HepG2 (cell line): ENCODE data around the gene RNF208. TPM values are rescaled to one million over a fixed set of nuclear protein-coding genes. Genes with fewer than 3 reads are reported as not detected.

Source experiments
- HDAC6 ChIP-seq: fragments of 200-600 bp; sonication (generic); IDR thresholded peaks from 2 replicates; pipeline ENCODE4 v1.7.0; 2017; ENCODE audit warnings: mild to moderate bottlenecking, antibody characterized with exemption, low read length, low read depth
- MAFK ChIP-seq, 2 experiments: IDR thresholded peaks in 1 of 2; conservative IDR thresholded peaks in 1 of 2; 2 replicates each; pipeline ENCODE4 v1.6.1; 2011; ENCODE audit warnings: improper control_type of control experiment in 2 of 2, low read length in 2 of 2
- NR2F2 ChIP-seq: IDR thresholded peaks from 2 replicates; pipeline ENCODE4 v1.6.1; 2012; ENCODE audit warnings: low read depth, inconsistent platforms, borderline replicate concordance
- RXRA ChIP-seq: sonication (generic); formaldehyde crosslinking; IDR thresholded peaks from 2 replicates; pipeline ENCODE4 v1.5.1; 2020; ENCODE audit warnings: missing genetic modification reagents
- SRF ChIP-seq: IDR thresholded peaks from 2 replicates; pipeline ENCODE4 v1.6.1; 2011; ENCODE audit warnings: mild to moderate bottlenecking, low read depth, low read length, moderate library complexity
- TOE1 ChIP-seq: sonication (generic); formaldehyde crosslinking; IDR thresholded peaks from 2 replicates; pipeline ENCODE4 v1.4.0; 2020; ENCODE audit warnings: mild to moderate bottlenecking, missing genetic modification reagents
- ZNF615 ChIP-seq: sonication (generic); formaldehyde crosslinking; IDR thresholded peaks from 2 replicates; pipeline ENCODE4 v1.5.0; 2020; ENCODE audit warnings: mild to moderate bottlenecking, missing genetic modification reagents, borderline replicate concordance
- ZNF7 ChIP-seq: IDR thresholded peaks from 2 replicates; pipeline ENCODE4 v1.6.1; 2016; ENCODE audit warnings: missing biosample characterization, missing genetic modification reagents
- polyA plus RNA-seq, 8 experiments: library from polyadenylated mRNA; depleted of rRNA in 3 of 8; stranded (reverse) in 7 of 8; unstranded in 1 of 8; fragments of >200 nt; fragmentation: Illumina TruSeq in 4 of 8; extraction: Trizol in 4 of 8; gene quantifications; 2 replicates each; pipeline versions ENCODE4 v1.2.1 to v1.2.3, GENCODE V29; 2011 to 2016; ENCODE audit warnings: low read depth in 4 of 8, missing spikeins in 1 of 8, mixed read lengths in 1 of 8; ENCODE audit not compliant: insufficient read depth in 1 of 8
- total RNA-seq, 5 experiments: library from RNA; depleted of rRNA; stranded (reverse); fragments of >200 nt; fragmentation: Illumina TruSeq; extraction: Trizol; gene quantifications; 2 replicates each; pipeline ENCODE4 v1.2.3, GENCODE V29; 2016; ENCODE audit warnings: low read depth in 1 of 5
- TF ChIP-seq, protein P1 (sequence below): sonication (generic); formaldehyde crosslinking; IDR thresholded peaks from 2 replicates; pipeline ENCODE4 v1.5.1; 2020; ENCODE audit warnings: missing genetic modification reagents, mild to moderate bottlenecking, borderline replicate concordance
- TF ChIP-seq, protein P2 (sequence below): sonication (generic); formaldehyde crosslinking; IDR thresholded peaks from 2 replicates; pipeline ENCODE4; 2020; ENCODE audit warnings: missing genetic modification reagents, mild to moderate bottlenecking, borderline replicate concordance
- TF ChIP-seq, protein P3 (sequence below): sonication (generic); formaldehyde crosslinking; IDR thresholded peaks from 2 replicates; pipeline ENCODE4 v1.4.0; 2020; ENCODE audit warnings: missing genetic modification reagents
- TF ChIP-seq, protein P4 (sequence below): sonication (generic); formaldehyde crosslinking; IDR thresholded peaks from 2 replicates; pipeline ENCODE4 v1.4.0; 2020; ENCODE audit warnings: missing genetic modification reagents

The RNF208 gene
- total and polyA plus RNA-seq, 2 of the 13 experiments (the other 11 are each of a cell fraction or from before 2014, with no cell fraction given) = 1.6 to 2.1 TPM

DNA sequence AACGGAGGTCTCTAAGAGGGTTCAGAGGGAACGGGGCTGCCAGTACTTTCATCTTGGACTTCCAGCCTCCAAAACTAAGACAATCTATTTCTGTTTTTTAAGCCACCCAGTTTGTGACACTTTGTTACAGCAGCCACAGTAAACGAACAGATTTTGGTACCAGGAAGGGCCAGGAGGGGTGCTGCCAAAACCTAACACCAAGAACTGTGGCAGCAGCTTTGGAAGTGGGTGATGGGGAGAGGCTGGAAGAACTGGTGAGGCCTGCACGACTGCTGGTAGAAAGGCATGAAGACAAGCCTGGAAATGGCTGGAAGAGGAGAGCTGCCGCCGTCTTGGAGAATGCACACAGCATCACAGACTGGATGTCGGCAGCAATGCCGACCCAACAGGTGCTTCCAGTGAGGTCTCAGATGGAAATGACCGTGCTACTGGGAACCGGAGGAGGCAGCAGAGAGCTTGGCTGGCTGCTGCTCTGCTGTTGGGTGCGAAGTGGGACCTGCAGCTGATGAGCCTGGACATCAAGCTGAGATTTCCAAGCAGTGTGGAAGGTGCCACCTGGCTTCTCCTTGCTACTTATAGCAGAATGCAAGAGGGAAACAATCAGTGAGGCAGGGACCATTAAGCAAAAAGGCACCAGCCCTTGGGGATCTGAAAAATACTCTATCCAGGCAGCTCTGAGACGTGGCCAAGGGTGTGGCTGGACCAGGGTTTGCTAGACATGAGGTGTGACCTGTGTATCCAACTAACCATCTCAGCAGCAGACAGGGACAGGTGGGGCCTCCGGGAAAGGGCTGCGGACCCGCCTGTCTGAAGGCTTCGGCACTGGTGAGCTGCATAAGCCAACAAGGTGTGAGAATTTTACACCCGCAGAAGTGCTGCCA, 45.5 kb downstream of the RNF208 start (continued):
- TF ChIP-seq TOE1 (no peak), SRF (no peak), ZNF7 (CRISPR knock-in tag) (no peak), ZNF615 (no peak), NR2F2 (no peak), MAFK (conservative IDR thresholded peaks at IDR 0.05 in 1 of 2, IDR thresholded peaks at IDR 0.05 in 1 of 2; ENCODE audit: low read length in 2 of 2) (no peak), HDAC6 (no peak), RXRA (CRISPR knock-in tag) (no peak)
- TF ChIP-seq, protein P1, sequence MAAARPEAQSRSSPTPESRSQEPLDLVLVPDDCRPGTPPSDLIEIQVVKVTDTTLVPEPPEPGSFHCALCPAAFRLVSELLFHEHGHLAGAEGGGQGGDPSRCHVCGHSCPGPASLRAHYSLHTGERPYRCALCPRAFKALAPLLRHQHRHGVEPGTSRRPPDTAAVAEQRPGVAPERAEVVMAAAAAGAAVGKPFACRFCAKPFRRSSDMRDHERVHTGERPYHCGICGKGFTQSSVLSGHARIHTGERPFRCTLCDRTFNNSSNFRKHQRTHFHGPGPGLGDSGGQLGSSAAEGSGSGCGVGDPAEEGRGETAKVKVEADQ (CRISPR knock-in tag) = no peak
- TF ChIP-seq, protein P2, sequence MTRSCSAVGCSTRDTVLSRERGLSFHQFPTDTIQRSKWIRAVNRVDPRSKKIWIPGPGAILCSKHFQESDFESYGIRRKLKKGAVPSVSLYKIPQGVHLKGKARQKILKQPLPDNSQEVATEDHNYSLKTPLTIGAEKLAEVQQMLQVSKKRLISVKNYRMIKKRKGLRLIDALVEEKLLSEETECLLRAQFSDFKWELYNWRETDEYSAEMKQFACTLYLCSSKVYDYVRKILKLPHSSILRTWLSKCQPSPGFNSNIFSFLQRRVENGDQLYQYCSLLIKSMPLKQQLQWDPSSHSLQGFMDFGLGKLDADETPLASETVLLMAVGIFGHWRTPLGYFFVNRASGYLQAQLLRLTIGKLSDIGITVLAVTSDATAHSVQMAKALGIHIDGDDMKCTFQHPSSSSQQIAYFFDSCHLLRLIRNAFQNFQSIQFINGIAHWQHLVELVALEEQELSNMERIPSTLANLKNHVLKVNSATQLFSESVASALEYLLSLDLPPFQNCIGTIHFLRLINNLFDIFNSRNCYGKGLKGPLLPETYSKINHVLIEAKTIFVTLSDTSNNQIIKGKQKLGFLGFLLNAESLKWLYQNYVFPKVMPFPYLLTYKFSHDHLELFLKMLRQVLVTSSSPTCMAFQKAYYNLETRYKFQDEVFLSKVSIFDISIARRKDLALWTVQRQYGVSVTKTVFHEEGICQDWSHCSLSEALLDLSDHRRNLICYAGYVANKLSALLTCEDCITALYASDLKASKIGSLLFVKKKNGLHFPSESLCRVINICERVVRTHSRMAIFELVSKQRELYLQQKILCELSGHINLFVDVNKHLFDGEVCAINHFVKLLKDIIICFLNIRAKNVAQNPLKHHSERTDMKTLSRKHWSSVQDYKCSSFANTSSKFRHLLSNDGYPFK (CRISPR knock-in tag) = no peak
- TF ChIP-seq, protein P3, sequence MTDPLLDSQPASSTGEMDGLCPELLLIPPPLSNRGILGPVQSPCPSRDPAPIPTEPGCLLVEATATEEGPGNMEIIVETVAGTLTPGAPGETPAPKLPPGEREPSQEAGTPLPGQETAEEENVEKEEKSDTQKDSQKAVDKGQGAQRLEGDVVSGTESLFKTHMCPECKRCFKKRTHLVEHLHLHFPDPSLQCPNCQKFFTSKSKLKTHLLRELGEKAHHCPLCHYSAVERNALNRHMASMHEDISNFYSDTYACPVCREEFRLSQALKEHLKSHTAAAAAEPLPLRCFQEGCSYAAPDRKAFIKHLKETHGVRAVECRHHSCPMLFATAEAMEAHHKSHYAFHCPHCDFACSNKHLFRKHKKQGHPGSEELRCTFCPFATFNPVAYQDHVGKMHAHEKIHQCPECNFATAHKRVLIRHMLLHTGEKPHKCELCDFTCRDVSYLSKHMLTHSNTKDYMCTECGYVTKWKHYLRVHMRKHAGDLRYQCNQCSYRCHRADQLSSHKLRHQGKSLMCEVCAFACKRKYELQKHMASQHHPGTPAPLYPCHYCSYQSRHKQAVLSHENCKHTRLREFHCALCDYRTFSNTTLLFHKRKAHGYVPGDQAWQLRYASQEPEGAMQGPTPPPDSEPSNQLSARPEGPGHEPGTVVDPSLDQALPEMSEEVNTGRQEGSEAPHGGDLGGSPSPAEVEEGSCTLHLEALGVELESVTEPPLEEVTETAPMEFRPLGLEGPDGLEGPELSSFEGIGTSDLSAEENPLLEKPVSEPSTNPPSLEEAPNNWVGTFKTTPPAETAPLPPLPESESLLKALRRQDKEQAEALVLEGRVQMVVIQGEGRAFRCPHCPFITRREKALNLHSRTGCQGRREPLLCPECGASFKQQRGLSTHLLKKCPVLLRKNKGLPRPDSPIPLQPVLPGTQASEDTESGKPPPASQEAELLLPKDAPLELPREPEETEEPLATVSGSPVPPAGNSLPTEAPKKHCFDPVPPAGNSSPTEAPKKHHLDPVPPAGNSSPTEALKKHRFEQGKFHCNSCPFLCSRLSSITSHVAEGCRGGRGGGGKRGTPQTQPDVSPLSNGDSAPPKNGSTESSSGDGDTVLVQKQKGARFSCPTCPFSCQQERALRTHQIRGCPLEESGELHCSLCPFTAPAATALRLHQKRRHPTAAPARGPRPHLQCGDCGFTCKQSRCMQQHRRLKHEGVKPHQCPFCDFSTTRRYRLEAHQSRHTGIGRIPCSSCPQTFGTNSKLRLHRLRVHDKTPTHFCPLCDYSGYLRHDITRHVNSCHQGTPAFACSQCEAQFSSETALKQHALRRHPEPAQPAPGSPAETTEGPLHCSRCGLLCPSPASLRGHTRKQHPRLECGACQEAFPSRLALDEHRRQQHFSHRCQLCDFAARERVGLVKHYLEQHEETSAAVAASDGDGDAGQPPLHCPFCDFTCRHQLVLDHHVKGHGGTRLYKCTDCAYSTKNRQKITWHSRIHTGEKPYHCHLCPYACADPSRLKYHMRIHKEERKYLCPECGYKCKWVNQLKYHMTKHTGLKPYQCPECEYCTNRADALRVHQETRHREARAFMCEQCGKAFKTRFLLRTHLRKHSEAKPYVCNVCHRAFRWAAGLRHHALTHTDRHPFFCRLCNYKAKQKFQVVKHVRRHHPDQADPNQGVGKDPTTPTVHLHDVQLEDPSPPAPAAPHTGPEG (CRISPR knock-in tag) = no peak
- TF ChIP-seq, protein P4, sequence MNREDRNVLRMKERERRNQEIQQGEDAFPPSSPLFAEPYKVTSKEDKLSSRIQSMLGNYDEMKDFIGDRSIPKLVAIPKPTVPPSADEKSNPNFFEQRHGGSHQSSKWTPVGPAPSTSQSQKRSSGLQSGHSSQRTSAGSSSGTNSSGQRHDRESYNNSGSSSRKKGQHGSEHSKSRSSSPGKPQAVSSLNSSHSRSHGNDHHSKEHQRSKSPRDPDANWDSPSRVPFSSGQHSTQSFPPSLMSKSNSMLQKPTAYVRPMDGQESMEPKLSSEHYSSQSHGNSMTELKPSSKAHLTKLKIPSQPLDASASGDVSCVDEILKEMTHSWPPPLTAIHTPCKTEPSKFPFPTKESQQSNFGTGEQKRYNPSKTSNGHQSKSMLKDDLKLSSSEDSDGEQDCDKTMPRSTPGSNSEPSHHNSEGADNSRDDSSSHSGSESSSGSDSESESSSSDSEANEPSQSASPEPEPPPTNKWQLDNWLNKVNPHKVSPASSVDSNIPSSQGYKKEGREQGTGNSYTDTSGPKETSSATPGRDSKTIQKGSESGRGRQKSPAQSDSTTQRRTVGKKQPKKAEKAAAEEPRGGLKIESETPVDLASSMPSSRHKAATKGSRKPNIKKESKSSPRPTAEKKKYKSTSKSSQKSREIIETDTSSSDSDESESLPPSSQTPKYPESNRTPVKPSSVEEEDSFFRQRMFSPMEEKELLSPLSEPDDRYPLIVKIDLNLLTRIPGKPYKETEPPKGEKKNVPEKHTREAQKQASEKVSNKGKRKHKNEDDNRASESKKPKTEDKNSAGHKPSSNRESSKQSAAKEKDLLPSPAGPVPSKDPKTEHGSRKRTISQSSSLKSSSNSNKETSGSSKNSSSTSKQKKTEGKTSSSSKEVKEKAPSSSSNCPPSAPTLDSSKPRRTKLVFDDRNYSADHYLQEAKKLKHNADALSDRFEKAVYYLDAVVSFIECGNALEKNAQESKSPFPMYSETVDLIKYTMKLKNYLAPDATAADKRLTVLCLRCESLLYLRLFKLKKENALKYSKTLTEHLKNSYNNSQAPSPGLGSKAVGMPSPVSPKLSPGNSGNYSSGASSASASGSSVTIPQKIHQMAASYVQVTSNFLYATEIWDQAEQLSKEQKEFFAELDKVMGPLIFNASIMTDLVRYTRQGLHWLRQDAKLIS (CRISPR knock-in tag) = no peak
